T47D (cell line): ENCODE measurements around the gene BABAM2.

Source experiments
- DNase-seq, 2 experiments: peaks; one replicate each; pipeline versions ENCODE4 v3.0.0 to v3.0.0-alpha.2; 2011 to 2012; ENCODE audit warnings: low read depth in 1 of 2, low spot score in 1 of 2
- JUND ChIP-seq: IDR thresholded peaks from 2 replicates; pipeline ENCODE4 v1.6.1; 2012; ENCODE audit warnings: low read depth
- in situ Hi-C: cut with HindIII; loops from 2 replicates; pipeline ENCODE4 v1.10.0; 2016; ENCODE audit warnings: low sequenced_read_pairs, low pct_unique_long_range_greater_than_20kb

BABAM2 gene

GRCh38 chr2:28280619-28281018 lies 390.1 kb downstream of the BABAM2 start:
- DNase-seq = no peak
- in situ Hi-C loops = no loop called here
- no peak for TF ChIP-seq JUND

- no peak for DNase-seq
- in situ Hi-C loops = no loop called here
- TF ChIP-seq JUND = no peak
These were observed 391.2 kb downstream of the BABAM2 start for GRCh38 chr2:28281739-28282138.

GRCh38 chr2:28282248-28282647 lies 391.7 kb downstream of the BABAM2 start:
- no peak for TF ChIP-seq JUND
- no peak for DNase-seq
- in situ Hi-C loops = no loop called here

GRCh38 chr2:28282861-28283646 lies 392.5 kb downstream of the BABAM2 start:
- in situ Hi-C loops = no loop called here
- no peak for TF ChIP-seq JUND
- DNase-seq = no peak

- in situ Hi-C loops = no loop called here
- no peak for DNase-seq
- TF ChIP-seq JUND = no peak
These were observed 393.3 kb downstream of the BABAM2 start for GRCh38 chr2:28283861-28284260.

GRCh38 chr2:28286678-28287077 lies 396.1 kb downstream of the BABAM2 start:
- no peak for DNase-seq
- in situ Hi-C loops = no loop called here
- no peak for TF ChIP-seq JUND

- TF ChIP-seq JUND = no peak
- DNase-seq = no peak
- in situ Hi-C loops = no loop called here
These were observed 396.9 kb downstream of the BABAM2 start for GRCh38 chr2:28287256-28287915.

GRCh38 chr2:28288620-28289019 lies 398.1 kb downstream of the BABAM2 start:
- no peak for DNase-seq
- in situ Hi-C loops = no loop called here
- TF ChIP-seq JUND = no peak

GRCh38 chr2:28291811-28292440 lies 401.4 kb downstream of the BABAM2 start:
- in situ Hi-C loops = no loop called here
- no peak for TF ChIP-seq JUND
- no peak for DNase-seq

GRCh38 chr2:28292491-28292890 lies 402.0 kb downstream of the BABAM2 start:
- no peak for DNase-seq
- in situ Hi-C loops = no loop called here

GRCh38 chr2:28293416-28293815 lies 402.9 kb downstream of the BABAM2 start:
- DNase-seq = no peak
- TF ChIP-seq JUND = no peak
- in situ Hi-C loops = no loop called here

More at GRCh38 chr2:28292491-28292890, 402.0 kb downstream of the BABAM2 start:
- no peak for TF ChIP-seq JUND

- in situ Hi-C loops = no loop called here
- no peak for TF ChIP-seq JUND
- no peak for DNase-seq
These were observed 403.9 kb downstream of the BABAM2 start for GRCh38 chr2:28294451-28294850.

- no peak for TF ChIP-seq JUND
- in situ Hi-C loops = no loop called here
- DNase-seq = no peak
These were observed 405.7 kb downstream of the BABAM2 start for GRCh38 chr2:28296243-28296642.

GRCh38 chr2:28296904-28297303 lies 406.4 kb downstream of the BABAM2 start:
- in situ Hi-C loops = no loop called here
- DNase-seq = no peak
- TF ChIP-seq JUND = no peak
